NCI-H2171 treated with DMSO at 0.1 percent for 48 hours (cell line): ENCODE measurements around the gene NRSN2.
"Not testable (repeated sequence)": the region's sequence is repeated elsewhere in the genome, so short reads cannot be mapped to it uniquely, and the experiment has no call there.

Source experiments
- DNase-seq: peaks from one replicate; lab custom pipeline; 2025; lab: John Stamatoyannopoulos, UW

NRSN2 gene

DNA sequence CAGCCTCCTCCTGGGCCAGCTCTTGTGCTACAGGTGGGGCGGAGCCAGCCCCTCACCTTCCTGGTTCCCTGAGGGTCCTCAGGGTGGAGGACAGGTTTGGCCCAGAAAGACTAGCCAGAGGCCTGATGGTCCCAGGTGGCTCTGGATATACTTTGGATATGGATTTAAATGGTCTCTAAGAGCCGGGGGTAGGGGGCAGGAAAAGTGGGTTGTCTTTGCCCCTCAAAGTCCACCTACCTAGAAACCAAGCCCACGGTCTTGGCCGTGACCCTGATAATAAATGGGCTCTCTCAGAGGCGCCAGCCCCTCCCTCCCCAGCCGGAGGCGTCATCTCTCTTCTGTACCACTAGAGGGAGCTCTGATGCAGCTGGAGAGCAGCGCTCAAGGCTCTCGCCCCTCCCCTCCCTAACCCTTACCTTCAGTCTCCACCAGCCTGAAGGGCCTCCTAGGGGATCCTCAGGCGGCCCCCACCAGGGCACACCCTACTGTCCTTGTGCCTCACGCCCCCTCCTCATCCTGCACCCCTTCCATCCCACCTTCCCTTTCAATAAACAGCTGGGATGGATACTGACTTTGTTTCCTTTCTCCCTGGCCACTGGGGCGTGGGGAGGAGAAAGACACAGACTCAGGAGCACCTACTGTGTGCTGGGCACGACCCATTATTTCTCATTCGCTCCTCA, 7.5 kb downstream of the NRSN2 start:
- peak; percentile 87 for DNase-seq

DNA sequence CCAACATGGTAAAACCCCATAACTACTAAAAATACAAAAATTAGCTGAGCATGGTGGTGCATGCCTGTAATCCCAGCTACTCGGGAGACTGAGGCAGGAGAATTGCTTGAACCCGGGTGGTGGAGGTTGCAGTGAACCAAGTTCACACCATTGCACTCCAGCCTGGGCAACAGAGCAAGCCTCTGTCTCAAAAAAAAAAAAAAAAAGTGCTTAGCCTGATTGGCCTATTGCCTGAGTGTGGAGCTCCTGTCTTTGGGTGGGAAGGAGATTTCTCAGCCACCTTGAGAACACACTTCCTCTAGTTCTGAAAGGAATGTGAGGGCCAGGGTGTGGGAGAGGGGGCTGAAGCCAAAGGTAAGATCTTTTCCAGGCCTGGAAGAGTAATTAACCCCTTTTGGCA, 9.2 kb downstream of the NRSN2 start:
- DNase-seq = not testable (repeated sequence)

DNA sequence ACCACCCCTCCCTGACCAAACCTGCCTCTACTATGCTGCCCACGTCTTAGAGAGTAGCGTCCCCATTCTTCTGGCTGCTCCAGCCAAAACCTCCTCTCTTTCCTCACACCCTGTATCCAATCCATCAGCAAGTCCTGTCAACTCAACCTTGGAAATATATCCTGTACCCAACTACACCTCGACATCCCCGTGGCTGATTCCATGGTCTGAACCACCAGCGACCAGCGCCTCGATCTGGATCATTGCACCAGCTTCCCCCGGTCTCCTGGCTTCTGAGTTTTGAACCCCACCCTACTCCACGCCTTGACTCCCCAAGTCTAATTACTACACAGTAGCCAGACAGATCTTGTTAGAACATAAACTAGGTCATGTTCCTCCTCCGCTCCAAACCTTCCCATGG, 9.8 kb downstream of the NRSN2 start:
- DNase-seq = no peak

GRCh38 chr20:358891-359555, 12.1 kb downstream of the NRSN2 start:
- no peak for DNase-seq

GRCh38 chr20:361561-361960, 14.7 kb downstream of the NRSN2 start:
- peak; percentile 88 for DNase-seq

DNA sequence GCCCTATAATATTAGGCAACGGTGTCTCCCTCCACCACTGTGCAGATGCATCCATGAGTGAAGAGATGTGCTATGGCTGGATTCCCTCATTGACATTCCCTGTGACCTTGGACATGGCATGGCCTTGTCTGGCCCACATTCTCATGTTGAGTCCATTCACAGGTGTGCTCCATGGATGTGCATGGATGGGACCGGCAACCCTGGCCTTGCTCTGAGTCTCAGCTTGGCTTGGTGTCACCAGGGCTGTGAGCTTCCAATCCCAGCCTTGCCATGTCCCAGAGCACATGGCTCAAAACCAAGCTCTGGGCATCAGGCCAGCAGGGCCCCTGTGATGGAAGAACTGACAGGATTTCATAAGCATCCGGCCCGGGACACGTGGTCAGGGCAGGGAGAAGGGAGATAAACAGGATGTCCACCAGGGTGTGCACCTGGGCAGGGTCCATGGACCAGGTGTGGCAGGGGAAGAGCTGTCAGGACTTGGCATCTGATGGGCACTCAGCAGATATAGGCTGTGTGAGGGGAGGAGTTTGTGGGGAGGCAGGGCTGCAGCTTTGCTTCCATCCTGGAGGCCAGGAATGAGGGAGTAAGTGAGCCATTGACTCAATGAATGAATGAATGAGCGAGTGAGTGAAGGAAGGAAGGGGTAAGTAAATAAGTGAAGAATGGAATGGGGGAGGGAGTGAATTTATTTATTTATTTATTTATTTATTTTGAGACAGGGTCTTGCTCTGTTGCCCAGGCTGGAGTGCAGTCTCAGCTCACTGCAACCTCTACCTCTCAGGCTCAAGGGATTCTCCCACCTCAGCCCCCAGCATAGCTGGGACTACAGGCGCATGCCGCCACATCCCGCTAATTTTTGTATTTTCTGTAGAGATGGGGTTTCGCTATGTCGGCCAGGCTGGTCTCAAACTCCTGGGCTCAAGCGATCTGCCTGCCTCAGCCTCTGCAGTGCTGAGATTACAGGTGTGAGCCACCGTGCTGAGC, 15.7 kb downstream of the NRSN2 start:
- DNase-seq = peak; percentile 98

- DNase-seq = no peak
These were observed 16.6 kb downstream of the NRSN2 start for GRCh38 chr20:363319-364078.

- no peak for DNase-seq
These were observed 18.2 kb downstream of the NRSN2 start for GRCh38 chr20:364905-365794.

DNA sequence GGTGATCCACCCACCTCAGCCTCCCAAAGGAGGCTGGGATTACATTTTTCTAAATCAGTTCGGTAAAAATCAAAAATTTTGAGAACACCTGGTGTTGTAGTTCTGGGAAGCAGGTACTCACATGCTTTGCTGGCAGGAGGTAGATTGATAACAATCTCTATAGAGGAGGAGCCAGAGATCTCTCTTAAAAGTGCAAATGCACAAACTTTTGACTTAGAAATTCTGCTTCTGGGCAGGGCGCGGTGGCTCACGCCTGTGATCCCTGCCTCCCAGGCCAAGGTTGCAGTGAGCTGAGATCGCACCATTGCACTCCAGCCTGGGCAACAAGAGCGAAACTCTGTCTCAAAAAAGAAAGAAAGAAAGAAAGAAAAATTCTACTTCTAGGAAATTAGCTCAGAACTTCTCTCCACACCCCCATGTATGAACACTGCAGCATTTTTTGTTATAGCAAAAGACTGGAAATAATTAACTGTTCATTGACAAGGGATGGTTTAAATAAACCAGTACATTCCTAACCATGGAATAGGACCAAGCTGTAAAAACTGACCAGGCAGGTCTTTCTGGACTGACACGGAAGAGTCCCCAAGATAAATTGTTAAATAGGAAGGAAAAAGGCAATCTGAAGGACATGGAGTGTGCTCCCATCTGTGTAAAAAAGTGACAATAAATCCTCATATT, 19.3 kb downstream of the NRSN2 start:
- DNase-seq = peak; percentile 71

DNA sequence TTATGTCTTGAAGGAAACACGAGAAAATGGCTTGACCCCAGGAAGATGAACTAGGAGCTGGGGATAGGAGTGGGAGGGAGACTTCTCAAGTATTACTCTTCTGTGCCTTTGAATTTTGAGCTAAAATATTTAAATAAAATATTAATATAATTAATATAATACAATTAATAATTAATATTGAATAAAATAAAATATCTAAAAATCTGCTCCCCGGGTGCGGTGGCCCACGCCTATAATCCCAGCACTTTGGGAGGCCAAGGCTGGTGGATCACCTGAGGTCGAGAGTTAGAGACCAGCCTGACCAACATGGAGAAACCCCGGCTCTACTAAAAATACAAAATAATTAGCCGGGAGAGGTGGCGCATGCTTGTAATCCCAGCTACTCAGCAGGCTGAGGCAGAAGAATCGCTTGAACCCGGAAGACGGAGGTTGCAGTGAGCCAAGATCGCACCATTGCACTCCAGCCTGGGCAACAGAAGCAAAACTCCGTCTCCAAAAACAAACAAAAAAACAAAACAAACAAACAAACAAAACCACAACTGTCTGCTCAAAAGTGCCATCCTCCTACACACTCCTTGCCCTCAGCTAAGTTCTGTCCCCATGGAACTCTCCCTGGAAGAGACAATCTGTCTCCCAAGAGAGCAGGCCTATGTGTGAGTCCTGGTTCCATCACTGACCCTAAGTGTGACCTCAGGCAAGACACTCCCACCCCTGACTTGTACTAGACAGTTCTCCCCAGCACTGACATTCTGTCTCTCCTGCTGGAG, 20.0 kb downstream of the NRSN2 start:
- no peak for DNase-seq

- peak; percentile 74 for DNase-seq
These were observed 20.6 kb downstream of the NRSN2 start for GRCh38 chr20:367486-367887.

DNA sequence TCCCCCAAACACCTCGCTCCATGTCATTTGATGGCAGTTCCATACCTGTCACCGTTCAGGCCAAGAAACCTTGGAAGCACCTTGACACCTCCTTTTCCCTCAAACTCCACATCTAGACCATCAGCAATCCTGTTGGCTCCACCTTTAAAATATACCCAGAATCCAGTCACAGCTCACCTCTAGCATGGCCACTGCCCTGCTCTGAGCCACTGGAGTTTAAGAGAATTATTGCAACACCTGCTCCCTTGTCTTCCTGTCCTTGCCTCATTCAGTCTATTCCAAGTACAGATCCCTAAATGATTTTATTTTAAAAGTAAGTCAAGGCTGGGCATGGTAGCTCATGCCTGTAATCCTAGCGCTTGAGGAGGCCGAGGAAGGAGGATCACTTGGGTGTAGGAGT, 22.0 kb downstream of the NRSN2 start:
- no peak for DNase-seq

- DNase-seq = no peak
These were observed 23.3 kb downstream of the NRSN2 start for GRCh38 chr20:370151-370600.

- no peak for DNase-seq
These were observed 24.3 kb downstream of the NRSN2 start for GRCh38 chr20:370977-371754.

DNA sequence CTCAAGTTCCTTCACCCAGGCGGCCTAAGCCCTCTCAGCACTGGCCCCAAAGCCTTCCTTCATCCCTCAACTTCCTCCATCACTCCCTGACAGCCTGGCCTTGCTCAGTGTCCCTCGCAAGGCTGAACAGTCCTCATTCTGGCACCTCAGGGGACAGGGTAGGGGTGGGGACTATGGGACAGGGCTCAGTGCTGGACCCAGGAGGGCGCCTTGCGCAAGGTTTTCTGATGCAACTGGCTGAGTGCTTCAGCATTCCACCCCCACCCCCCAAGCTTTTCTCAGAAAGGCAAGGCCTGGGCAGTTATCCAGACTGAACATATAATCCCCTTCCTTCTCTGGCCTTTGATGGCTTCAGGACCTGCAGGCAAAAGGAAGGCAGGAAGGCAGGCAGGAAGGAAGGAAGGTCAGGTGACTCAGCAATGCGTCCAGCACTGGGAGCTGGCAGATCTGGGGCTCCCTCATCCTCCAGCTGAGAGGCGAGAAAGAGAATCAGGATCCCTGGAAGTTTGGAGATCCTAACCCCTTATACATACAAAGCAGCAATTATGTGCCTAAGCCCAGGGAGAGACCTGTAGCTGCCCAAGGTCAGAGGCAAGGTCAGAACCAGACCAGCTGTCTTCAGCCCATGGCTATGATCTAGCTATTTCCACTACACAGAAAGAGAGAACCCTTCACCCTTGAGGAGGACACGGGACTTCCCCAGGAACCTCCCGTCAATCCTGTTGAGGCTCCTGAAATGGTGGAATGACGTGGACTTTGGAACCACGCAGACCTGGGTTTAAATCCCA, 25.0 kb downstream of the NRSN2 start:
- DNase-seq = no peak

GRCh38 chr20:372543-373082, 25.7 kb downstream of the NRSN2 start:
- not testable (repeated sequence) for DNase-seq

GRCh38 chr20:373171-373890, 26.4 kb downstream of the NRSN2 start:
- DNase-seq = no peak
